SKM-1 treated with dmso at 0.1 percent for 144 hours (cell line): ENCODE data around the gene DTD1.

Experiments
- DNase-seq: peaks from one replicate; lab custom pipeline; 2025; ENCODE audit not compliant: unreplicated experiment; lab: John Stamatoyannopoulos, UW

DTD1 gene, protein sequence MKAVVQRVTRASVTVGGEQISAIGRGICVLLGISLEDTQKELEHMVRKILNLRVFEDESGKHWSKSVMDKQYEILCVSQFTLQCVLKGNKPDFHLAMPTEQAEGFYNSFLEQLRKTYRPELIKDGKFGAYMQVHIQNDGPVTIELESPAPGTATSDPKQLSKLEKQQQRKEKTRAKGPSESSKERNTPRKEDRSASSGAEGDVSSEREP

DNA sequence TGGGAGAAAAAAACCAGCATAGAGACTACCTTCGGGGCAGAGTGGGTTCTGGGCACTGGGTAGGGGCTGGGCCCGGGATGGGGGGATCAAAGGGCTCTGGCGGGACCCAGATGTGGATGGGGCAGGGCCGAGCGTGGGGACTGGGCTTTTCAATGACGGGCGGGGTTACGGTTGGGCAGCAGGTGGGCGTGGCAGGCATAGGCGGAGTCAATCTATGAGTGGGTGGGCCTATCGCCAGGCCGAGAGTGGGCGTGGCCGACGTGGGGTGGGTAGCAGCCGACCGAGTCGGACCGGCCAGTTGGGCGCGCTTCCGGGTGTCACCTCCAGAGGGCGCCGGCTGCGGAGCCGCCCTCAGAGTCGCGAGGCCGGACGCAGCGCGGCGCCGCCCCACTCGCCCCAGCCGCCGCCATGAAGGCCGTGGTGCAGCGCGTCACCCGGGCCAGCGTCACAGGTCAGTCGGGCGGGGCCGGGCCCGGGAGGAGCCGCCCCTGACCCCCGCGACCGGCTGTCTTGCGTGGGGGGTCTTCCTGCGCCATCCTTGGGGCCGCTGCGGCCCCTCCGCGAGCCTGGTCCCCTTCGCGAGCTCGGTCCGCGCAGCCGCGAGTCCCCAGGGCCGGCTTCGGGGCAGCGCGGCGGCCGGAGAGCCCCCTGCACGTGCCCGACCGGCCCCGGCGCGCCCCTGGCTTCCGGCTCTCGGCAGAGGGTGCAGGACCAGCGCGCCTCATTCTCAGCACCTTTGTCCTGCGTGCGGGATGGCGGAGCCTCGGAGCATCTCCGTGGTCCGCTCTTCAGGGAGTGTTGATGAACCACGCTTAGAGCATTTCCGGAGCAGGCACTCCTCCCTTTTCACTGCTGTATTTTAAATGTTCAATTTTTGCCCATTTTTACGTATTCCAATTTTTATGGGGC lies at the start of gene DTD1:
Gene DTD1, plus strand, starts transcription at position 390 of the 909 bp plus-strand sequence. Its CDS starts 19 bp downstream, at position 409.
- DNase-seq: peak; percentile 51

- DNase-seq: no peak
Observed at GRCh38 chr20:18541741-18542140, 46.1 kb upstream of the DTD1 start.

GRCh38 chr20:18543216-18543615 lies 44.6 kb upstream of the DTD1 start:
- no peak for DNase-seq

DNA sequence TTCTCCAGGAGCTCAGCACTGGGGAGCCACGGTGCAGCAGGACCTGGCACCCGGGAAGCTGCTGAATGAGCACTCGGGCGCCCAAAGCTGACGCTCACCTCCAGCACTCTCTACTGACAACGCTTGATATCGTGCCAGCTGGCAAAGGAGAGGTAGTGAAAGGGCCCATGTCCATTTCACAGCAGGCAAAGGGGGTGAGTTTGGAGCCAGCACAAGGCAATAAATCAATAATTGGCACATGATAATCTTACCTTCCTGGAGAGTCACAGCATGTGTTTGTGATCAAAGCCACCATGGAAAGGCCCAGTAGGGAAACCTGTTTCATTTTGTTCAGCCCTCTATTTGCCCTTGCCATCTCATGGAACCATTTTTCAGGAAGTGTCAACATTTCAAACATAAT lies 43.9 kb upstream of the DTD1 start:
- DNase-seq: no peak

DNA sequence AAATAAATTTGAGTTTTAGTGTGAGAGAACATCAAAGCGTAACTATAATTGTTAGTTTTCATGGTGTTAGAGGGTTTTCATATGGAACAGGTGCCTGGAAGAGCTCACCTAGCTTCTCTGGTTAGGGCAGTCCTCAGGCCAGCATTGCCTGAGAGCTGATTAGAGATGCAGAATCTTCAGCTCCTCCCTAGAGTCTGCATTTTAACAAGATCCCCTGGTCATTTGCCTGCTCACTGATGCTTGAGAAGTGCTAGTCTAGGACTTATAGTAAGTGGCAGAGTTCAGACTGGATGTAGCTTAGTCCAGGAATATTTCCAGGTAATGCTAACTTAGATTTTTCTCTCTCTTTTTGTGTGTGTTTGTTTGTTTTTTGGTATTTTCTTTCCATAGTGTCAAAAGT lies 42.3 kb upstream of the DTD1 start:
- no peak for DNase-seq

GRCh38 chr20:18548465-18548864 lies 39.4 kb upstream of the DTD1 start:
- DNase-seq: no peak

- no peak for DNase-seq
Observed at GRCh38 chr20:18553746-18554145, 34.1 kb upstream of the DTD1 start.

DNA sequence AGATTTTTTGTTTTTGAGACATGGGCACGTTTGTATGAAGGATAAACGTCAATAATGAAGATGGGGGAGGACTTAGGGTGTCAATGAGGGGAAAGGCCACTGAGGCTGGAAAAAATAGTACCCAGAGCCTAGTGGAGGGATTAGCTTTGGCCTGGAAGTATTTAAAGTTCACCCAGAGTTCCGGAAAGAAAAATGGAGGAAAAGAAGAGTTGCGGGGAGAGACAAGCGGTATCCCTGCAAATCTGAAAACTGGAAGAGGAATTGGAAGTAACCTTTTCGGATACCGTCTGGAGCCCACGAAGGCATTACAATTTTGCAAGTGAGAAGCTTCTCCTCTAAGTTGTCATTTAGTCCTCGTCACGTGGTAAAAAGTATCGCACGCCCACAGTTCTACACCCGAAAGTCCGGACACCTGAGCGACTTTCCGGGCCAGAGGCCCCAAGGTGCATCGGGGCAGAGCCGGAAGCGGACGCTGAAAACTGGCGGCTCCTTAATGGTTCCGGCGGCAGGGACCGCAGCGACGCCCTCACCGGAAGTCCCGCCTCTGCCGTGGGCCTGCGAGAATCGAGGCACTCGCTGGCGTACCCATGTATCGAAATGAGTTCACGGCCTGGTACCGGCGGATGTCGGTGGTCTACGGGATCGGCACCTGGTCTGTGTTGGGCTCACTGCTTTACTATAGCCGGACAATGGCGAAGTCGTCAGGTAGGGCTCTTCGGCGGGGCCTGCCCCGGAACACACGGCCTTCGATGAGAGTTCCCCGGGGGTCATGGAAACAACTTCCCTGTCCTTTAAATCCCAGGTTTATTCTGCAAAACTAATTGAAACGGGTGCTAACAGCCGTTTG lies 20.7 kb upstream of the DTD1 start, which contains the start of gene SMIM26:
Gene SMIM26, plus strand, starts transcription at position 541 of the 847 bp plus-strand sequence. Its CDS starts 47 bp downstream, at position 588.
- peak; percentile 58 for DNase-seq

DNA sequence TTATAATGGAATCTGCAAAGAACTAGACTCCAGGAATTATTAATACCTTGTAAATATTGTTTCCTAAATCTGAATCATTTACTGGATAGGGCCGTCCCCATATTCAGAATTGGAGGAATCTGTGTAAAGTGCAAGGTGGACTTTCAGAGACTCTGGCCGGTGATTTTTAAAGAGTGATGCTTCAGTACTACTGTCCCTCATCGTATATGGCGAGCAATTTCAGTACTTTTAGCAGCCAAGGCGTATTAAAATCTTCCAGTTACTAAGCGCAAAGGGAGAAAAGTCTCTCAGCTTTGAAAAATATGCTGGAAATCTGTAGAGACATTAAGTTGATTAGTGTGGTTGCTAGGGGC lies 20.1 kb upstream of the DTD1 start:
- no peak for DNase-seq

DNA sequence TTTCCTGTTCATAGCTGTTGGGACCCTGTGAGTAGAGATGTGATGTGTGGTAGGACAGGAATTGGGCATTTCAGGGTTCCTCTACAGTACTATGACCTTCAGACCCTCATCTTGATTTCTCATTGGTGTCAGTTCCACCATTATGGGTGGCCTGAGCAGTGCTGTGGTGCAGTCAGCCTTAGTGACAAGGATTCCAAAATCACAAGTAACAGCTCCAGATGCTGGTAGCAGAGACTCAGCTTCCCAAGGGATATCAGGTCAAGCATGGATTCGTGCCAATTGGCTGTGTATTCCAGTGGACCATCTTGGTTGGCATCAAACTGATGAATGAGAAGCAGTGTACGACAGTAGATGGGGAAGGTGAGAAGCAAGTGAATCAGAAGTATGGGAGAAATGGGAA lies 16.8 kb upstream of the DTD1 start:
- no peak for DNase-seq

DNA sequence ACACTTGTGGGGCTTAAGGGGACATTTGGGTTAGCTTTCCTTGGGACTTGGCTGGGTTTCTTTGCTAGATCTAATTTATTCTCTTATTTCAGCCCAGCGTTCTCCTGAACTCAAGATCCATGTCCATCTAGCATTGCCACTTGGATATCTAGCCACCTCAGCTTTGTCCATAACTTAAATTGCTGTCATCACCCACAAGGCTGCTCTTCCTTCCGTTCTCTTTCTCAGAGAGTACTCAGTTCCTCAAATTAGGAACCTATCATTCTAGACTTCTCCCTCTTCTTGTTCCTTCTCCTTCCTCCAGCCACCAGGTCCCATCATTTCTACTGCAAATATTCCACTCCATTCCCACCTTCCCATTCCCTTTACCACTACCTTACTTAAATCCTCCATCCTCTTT lies 16.3 kb upstream of the DTD1 start:
- peak; percentile 49 for DNase-seq

- DNase-seq: no peak
Observed at GRCh38 chr20:18577942-18578341, 9.9 kb upstream of the DTD1 start.

- no peak for DNase-seq
Observed at GRCh38 chr20:18578581-18578980, 9.3 kb upstream of the DTD1 start.

- DNase-seq: no peak
Observed at GRCh38 chr20:18580012-18580411, 7.8 kb upstream of the DTD1 start.

DNA sequence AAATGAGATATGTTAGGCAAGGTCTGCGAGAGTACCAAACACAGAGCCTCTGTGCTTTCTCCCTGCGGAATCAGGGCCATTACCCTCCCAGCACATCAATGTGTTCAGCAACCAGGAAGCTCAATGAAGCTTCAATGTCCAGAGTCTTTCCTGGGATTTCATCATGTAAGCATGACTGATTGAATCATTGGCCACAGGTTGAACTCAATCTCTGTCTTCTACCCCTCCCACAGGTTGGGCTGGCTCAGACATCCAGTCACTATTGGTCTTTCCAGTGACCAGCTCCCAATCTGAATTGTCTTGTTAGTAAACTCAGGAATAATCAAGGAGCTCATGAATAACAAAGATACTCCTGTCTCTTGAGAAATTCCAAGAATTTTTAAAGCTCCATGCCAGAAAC lies 2.7 kb upstream of the DTD1 start:
- DNase-seq: no peak

GRCh38 chr20:18588574-18588933 lies 700 bp downstream of the DTD1 start:
- no peak for DNase-seq

- DNase-seq: no peak
Observed at GRCh38 chr20:18589941-18590674, 2.3 kb downstream of the DTD1 start.

- DNase-seq: no peak
Observed at GRCh38 chr20:18596270-18596669, 8.4 kb downstream of the DTD1 start.

DNA sequence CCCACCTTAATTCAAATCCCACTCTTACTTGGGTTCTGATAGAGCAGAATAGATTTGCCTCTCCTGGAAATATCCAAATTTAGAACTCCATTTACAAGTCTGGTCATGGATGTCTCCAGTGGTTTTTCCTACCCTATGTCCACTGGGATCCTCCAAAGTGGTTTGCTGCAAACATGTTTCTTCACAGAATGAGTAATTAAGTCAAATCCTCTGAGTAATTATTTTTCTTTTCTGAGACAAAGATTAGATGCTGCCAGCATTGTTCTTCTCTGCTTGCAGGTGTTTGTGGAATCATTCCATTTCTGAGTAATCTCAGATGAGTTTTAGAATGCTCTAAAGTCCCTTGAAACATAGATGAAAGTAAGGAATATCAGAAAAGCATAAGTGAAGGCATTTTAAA lies 21.9 kb downstream of the DTD1 start:
- DNase-seq: no peak

GRCh38 chr20:18611492-18611891 lies 23.6 kb downstream of the DTD1 start:
- DNase-seq: no peak

- DNase-seq: no peak
Observed at GRCh38 chr20:18613553-18613952, 25.7 kb downstream of the DTD1 start.
